HEK293T (cell line): ENCODE measurements around the gene ANKDD1A.

Experiments
- CTCF ChIA-PET: fragments of 350-600 bp; formaldehyde crosslinking; extraction: SDS; loops from one replicate; lab custom pipeline; 2021; ENCODE audit warnings: antibody characterized with exemption, inconsistent platforms; lab: Yijun Ruan, JAX
- POLR2A ChIA-PET: fragments of 350-600 bp; formaldehyde crosslinking; extraction: SDS; loops from one replicate; lab custom pipeline; 2020; ENCODE audit warnings: antibody characterized with exemption, inconsistent platforms; lab: Yijun Ruan, JAX
- DNase-seq: peaks from one replicate; pipeline ENCODE4 v3.0.0; 2012; ENCODE audit warnings: mixed read lengths; ENCODE audit errors: extremely low spot score
- ARNT ChIP-seq: fragments of 450-650 bp; IDR thresholded peaks from 2 replicates; pipeline ENCODE4 v1.6.1; 2017; ENCODE audit warnings: mild to moderate bottlenecking
- BHLHE40 ChIP-seq: fragments of 450-650 bp; IDR thresholded peaks from 2 replicates; pipeline ENCODE4 v1.6.1; 2016; ENCODE audit warnings: mild to moderate bottlenecking, moderate library complexity, borderline replicate concordance
- CTBP1 ChIP-seq: fragments of 450-650 bp; IDR thresholded peaks from 2 replicates; pipeline ENCODE4 v1.6.1; 2016; ENCODE audit warnings: borderline replicate concordance
- ELF4 ChIP-seq: fragments of 450-650 bp; IDR thresholded peaks from 2 replicates; pipeline ENCODE4 v1.6.1; 2017; ENCODE audit warnings: antibody characterized with exemption
- FOXA1 ChIP-seq: fragments of 450-650 bp; IDR thresholded peaks from 2 replicates; pipeline ENCODE4 v1.6.1; 2016; ENCODE audit warnings: mild to moderate bottlenecking
- FOXK2 ChIP-seq: fragments of 450-650 bp; IDR thresholded peaks from 2 replicates; pipeline ENCODE4 v1.6.1; 2016; ENCODE audit warnings: mild to moderate bottlenecking
- FOXM1 ChIP-seq: fragments of 450-650 bp; IDR thresholded peaks from 2 replicates; pipeline ENCODE4 v1.6.1; 2017; ENCODE audit warnings: mild to moderate bottlenecking, borderline replicate concordance
- HDGF ChIP-seq: fragments of 450-650 bp; IDR thresholded peaks from 2 replicates; pipeline ENCODE4 v1.6.1; 2017; ENCODE audit warnings: antibody characterized with exemption, borderline replicate concordance
- L3MBTL2 ChIP-seq: fragments of 450-650 bp; conservative IDR thresholded peaks from 2 replicates; pipeline ENCODE4 v1.6.1; 2016; ENCODE audit warnings: mild to moderate bottlenecking
- LEF1 ChIP-seq: fragments of 450-650 bp; IDR thresholded peaks from 2 replicates; pipeline ENCODE4 v1.6.1; 2017; ENCODE audit warnings: mild to moderate bottlenecking, borderline replicate concordance
- NFRKB ChIP-seq: fragments of 450-650 bp; IDR thresholded peaks from 2 replicates; pipeline ENCODE4 v1.6.1; 2016; ENCODE audit warnings: mild to moderate bottlenecking, moderate library complexity
- SP1 ChIP-seq: fragments of 450-650 bp; IDR thresholded peaks from 2 replicates; pipeline ENCODE4 v1.6.1; 2017
- SUZ12 ChIP-seq: fragments of 450-650 bp; IDR thresholded peaks from 2 replicates; pipeline ENCODE4 v1.6.1; 2016; ENCODE audit warnings: mild to moderate bottlenecking
- TARDBP ChIP-seq: fragments of 450-650 bp; IDR thresholded peaks from 2 replicates; pipeline ENCODE4 v1.6.1; 2016
- ZNF384 ChIP-seq: fragments of 450-650 bp; IDR thresholded peaks from 2 replicates; pipeline ENCODE4 v1.6.1; 2016
- TF ChIP-seq, protein P1 (sequence below): fragments of 450-650 bp; IDR thresholded peaks from 2 replicates; pipeline ENCODE4 v1.6.1; 2016

The ANKDD1A gene

DNA sequence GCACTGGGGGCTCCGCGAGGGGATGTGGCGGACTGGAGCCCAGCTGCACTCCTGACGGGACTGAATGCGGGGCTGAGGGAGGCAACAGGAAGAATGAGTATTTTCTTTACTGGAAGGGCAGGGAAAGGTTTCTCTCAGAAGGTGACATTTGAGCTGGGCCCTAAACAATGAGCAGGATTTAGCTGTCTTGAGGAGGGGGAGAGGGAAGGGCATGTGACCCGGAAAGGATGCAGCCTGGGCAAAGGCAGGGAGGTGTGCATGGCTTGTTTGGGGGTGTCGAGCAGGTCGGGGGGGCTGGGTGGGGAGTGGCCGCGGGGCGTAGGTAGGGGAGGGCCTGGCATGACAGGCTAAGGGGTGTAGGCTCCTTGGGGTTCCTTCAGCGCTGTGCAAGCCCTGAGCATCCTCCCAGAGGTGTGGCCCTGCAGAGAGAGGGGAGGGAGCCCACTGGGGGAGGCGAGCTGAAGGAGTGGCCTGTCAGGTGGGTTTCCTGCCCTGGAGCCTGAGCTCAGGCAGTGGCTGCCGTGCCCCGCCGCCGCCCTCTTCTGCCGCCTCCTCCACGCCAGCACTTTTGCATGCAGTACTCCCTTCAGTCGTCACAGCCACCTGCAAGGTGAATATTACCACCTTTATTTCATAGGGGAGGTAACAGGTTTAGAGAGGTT lies 17.2 kb upstream of the ANKDD1A start:
- CTCF ChIA-PET = interaction anchor here (0.5 to 1.4 kb wide), 3 partner anchors 13 to 498 kb away, joined by 3 to 4 read pairs (median 3); no protein-coding TSS in a partner anchor
- POLR2A ChIA-PET = interaction anchor here (0.7 to 1.6 kb wide), 7 partner anchors 13 to 731 kb away, joined by 3 to 8 read pairs (median 4); partner anchors contain the start of genes CLPX and PPIB
- DNase-seq = no peak
- TF ChIP-seq ARNT (no peak), HDGF (no peak)

DNA sequence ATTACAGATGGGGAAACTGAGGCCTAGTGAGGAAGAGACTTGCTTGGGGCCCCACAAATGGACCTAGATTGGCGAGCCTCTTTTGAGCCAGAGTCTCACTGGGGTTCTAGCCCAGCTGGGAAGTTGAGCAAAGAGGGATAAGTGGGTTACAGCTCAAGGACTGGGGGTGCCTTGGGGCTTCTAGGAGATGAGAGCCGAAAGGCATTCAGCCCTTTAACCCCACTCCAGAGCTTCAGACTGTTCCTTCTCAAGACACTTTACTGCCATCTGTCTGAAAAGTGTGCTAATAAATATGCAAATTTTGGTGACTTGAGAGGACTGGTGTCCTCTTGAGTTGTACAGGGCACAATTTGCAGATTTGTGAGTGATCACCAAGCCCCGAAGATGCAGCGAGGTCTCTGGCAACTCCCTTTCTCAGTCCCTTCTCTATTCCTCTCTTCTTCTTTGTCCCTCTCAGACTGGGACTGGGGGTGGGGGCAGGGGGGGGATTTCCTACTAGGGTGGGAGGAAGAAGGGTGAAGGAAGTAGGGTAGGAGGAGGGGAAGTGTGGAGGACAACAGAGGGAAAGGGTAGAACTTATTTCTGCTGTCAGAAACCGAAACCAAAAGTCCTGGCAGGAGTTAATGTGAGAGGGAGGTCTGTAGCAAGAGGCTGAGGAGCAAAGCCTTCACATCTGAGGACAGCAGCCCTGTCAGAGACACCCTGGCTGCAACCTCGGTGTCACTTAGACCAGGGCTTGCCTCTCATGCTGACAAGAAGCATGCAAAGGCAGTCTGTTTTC lies 16.2 kb upstream of the ANKDD1A start:
- CTCF ChIA-PET = no interaction called here
- DNase-seq = no peak
- TF ChIP-seq, protein P1, sequence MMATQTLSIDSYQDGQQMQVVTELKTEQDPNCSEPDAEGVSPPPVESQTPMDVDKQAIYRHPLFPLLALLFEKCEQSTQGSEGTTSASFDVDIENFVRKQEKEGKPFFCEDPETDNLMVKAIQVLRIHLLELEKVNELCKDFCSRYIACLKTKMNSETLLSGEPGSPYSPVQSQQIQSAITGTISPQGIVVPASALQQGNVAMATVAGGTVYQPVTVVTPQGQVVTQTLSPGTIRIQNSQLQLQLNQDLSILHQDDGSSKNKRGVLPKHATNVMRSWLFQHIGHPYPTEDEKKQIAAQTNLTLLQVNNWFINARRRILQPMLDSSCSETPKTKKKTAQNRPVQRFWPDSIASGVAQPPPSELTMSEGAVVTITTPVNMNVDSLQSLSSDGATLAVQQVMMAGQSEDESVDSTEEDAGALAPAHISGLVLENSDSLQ = no peak
- TF ChIP-seq ARNT (no peak), NFRKB (no peak), CTBP1 (no peak), FOXM1 (no peak)
- POLR2A ChIA-PET = no interaction called here

DNA sequence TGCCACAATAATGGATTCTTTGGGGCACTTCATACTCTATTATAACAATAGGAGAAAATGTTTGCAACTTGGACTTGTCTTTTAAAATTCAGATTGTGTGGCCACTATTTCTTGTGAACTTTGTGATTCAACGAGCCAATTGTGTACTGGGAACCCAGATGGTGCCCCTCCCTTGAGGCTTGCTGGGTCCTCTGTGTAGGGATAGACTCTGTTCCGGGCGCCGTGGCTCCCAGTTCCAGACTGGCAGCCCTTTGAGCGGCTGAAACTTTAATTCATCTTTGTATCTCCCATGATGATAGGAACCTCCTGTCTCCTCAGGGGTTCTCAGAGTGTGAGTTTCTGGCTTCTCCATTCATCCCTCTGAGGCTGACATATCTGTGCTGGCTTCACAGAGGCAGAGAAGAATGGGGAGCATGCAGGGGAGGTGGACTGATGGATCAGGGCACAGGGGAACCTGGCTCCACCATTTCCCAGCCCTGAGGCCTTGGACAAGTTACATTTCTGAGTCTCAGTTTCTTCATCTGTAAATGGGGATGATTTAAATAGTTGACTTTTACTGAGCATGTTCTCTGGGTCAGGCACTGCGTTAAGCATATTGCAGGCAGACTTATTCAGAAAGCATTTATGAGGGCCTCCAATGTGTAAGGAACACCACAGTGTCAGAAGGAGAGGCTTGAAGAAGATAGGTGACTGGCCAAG lies 15.2 kb upstream of the ANKDD1A start:
- CTCF ChIA-PET = no interaction called here
- no peak for TF ChIP-seq ELF4
- TF ChIP-seq L3MBTL2 = no peak
- no peak for TF ChIP-seq TARDBP
- TF ChIP-seq NFRKB = no peak
- no peak for TF ChIP-seq LEF1
- TF ChIP-seq FOXK2 = no peak
- TF ChIP-seq, protein P1 = no peak
- no peak for TF ChIP-seq SUZ12
- TF ChIP-seq FOXA1 = no peak
- no peak for TF ChIP-seq FOXM1
- no peak for TF ChIP-seq BHLHE40
- DNase-seq = no peak
- POLR2A ChIA-PET = no interaction called here

GRCh38 chr15:64897345-64897985 lies 14.2 kb upstream of the ANKDD1A start:
- no peak for DNase-seq
- ChIA-PET POLR2A (no interaction called here), CTCF (no interaction called here)
- TF ChIP-seq ZNF384 = no peak
- TF ChIP-seq TARDBP = no peak
- no peak for TF ChIP-seq SUZ12
- TF ChIP-seq ARNT = no peak
- TF ChIP-seq, protein P1 = no peak
- no peak for TF ChIP-seq HDGF
- no peak for TF ChIP-seq NFRKB
- TF ChIP-seq L3MBTL2 = no peak
- TF ChIP-seq FOXA1 = no peak
- no peak for TF ChIP-seq CTBP1
- TF ChIP-seq LEF1 = no peak
- no peak for TF ChIP-seq FOXM1

- ChIA-PET POLR2A (no interaction called here), CTCF (no interaction called here)
- TF ChIP-seq ELF4 (no peak), FOXM1 (no peak)
- TF ChIP-seq, protein P1 = no peak
- DNase-seq = no peak
Measured at GRCh38 chr15:64898406-64898805, 13.3 kb upstream of the ANKDD1A start.

DNA sequence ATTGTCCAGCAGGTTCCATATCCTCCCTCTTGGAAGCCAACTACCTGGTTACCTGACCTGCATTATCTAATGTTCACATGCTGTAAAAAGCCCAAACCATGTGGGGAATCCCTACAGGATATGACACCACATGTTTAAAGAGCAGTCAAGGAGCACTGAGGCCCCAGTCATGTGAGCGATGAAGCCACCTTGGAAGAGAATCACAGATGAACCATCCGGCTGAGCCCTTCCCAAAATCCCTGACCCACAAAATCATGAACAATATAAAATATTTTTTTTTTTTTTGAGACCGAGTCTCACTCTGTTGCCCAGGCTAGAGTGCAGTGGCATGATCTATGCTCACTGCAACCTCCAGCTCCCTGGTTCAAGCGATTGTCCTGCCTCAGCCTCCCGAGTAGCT lies 10.6 kb upstream of the ANKDD1A start:
- ChIA-PET POLR2A (no interaction called here), CTCF (no interaction called here)
- no peak for TF ChIP-seq SP1
- DNase-seq = no peak
